Lower leg skin (tissue), 4 donors: ENCODE results near the gene MAGI2. TPM values are rescaled to one million over a fixed set of nuclear protein-coding genes. Genes with fewer than 3 reads are reported as not detected.

ENCODE experiments used
- DNase-seq, 2 donors: peaks; one replicate each; pipeline ENCODE4 v3.0.0-alpha.2; 2019; ENCODE audit warnings: low spot score in 2 of 2
- H3K4me3 ChIP-seq: fragments of 200-600 bp; sonication (generic); 2 replicates; pipeline ENCODE4 v1.5.1; 2017; ENCODE audit warnings: mild to moderate bottlenecking, low read depth; ENCODE audit not compliant: poor library complexity, severe bottlenecking
- CTCF ChIP-seq, 3 donors: fragments of 450-650 bp; IDR thresholded peaks; one replicate each; pipeline ENCODE4 v1.5.1; 2016; ENCODE audit warnings: antibody characterized with exemption in 3 of 3, mild to moderate bottlenecking in 3 of 3, moderate library complexity in 2 of 3
- POLR2A ChIP-seq, 2 donors: fragments of 450-650 bp; IDR thresholded peaks; one replicate each; pipeline ENCODE4 v1.6.1; 2016 to 2017; ENCODE audit warnings: antibody characterized with exemption in 2 of 2, mild to moderate bottlenecking in 1 of 2, moderate library complexity in 1 of 2
- WGBS, 2 donors: methylation state at CpG; one replicate each; pipeline ENCODE4 v1.1.5; 2018; 5-methylcytosine and 5-hydroxymethylcytosine counted together
- intact Hi-C: fragments of 100-400 bp; cut with DNase I; formaldehyde crosslinking; loops from one replicate; pipeline ENCODE4 v1.15.0; 2023; ENCODE audit warnings: low total_unique reads
- total RNA-seq, 4 donors: library from RNA; depleted of rRNA; stranded (reverse); fragments of >200 nt; gene quantifications; one replicate each; pipeline ENCODE4 v1.1.0, GENCODE V29; 2016

Gene MAGI2
- total RNA-seq, 4 donors from 2014 or later: 1.6 to 3.0 (median 2.1) TPM

- DNase-seq: no peak
- intact Hi-C loops: no loop called here
- no peak for TF ChIP-seq CTCF (IDR thresholded peaks at IDR 0.05)
- TF ChIP-seq POLR2A (IDR thresholded peaks at IDR 0.05): no peak
- H3K4me3 ChIP-seq: no peak overlapping the region
- WGBS, 2 donors: 62 to 72% methylated on average over 3 of the region's 3 CpGs
Measured at GRCh38 chr7:78118470-78118869, 1335.0 kb downstream of the MAGI2 start.

- intact Hi-C loops: no loop called here
- TF ChIP-seq CTCF (IDR thresholded peaks at IDR 0.05): no peak
- no peak for TF ChIP-seq POLR2A (IDR thresholded peaks at IDR 0.05)
- DNase-seq: no peak
- no peak overlapping the region for H3K4me3 ChIP-seq
Measured at GRCh38 chr7:78115876-78116275, 1337.6 kb downstream of the MAGI2 start.

GRCh38 chr7:78114993-78115392 is 1338.5 kb downstream of the MAGI2 start:
- intact Hi-C loops: no loop called here
- no peak for DNase-seq
- H3K4me3 ChIP-seq: no peak overlapping the region
- TF ChIP-seq CTCF (IDR thresholded peaks at IDR 0.05) (no peak), POLR2A (IDR thresholded peaks at IDR 0.05) (no peak)
- 88 to 100% methylated on average over 1 of the region's 1 CpG for WGBS, 2 donors

GRCh38 chr7:78112488-78112887 is 1341.0 kb downstream of the MAGI2 start:
- WGBS, 2 donors: 90 to 91% methylated on average over 5 of the region's 5 CpGs
- no peak for DNase-seq
- TF ChIP-seq CTCF (IDR thresholded peaks at IDR 0.05) (no peak), POLR2A (IDR thresholded peaks at IDR 0.05) (no peak)
- H3K4me3 ChIP-seq: no peak overlapping the region
- intact Hi-C loops: no loop called here

- intact Hi-C loops: no loop called here
- DNase-seq: no peak
- no peak for TF ChIP-seq CTCF (IDR thresholded peaks at IDR 0.05)
- TF ChIP-seq POLR2A (IDR thresholded peaks at IDR 0.05): no peak
- no peak overlapping the region for H3K4me3 ChIP-seq
- 59 to 69% methylated on average over 3 of the region's 3 CpGs for WGBS, 2 donors
Measured at GRCh38 chr7:78111386-78111785, 1342.1 kb downstream of the MAGI2 start.

- no peak overlapping the region for H3K4me3 ChIP-seq
- WGBS, 2 donors: 74 to 77% methylated on average over 4 of the region's 4 CpGs
- TF ChIP-seq CTCF (IDR thresholded peaks at IDR 0.05) (no peak), POLR2A (IDR thresholded peaks at IDR 0.05) (no peak)
- intact Hi-C loops: no loop called here
- DNase-seq: no peak
Measured at GRCh38 chr7:78103475-78103874, 1350.0 kb downstream of the MAGI2 start.
